ENCODE data around the gene ZNF70. TPM values are rescaled to one million over a fixed set of nuclear protein-coding genes. Genes with fewer than 3 reads are reported as not detected.
"Not testable (repeated sequence)": the region's sequence is repeated elsewhere in the genome, so short reads cannot be mapped to it uniquely, and the experiment has no call there.

Gene ZNF70
- total RNA-seq, 4 donors from 2014 or later = 3.5 to 8.0 (median 5.5) TPM

GRCh38 chr22:23742505-23743264 lies 8.2 kb downstream of the ZNF70 start:
- Histone ChIP-seq H3K27ac (peak overlapping the region in 1 of 4 donors; percentile 24), H3K9me3 (peaks cover 0 to 10% (median 0%) of the 10 kb centered on the region in 3 donors), H3K27me3 (no peaks in the 10 kb centered on the region), H3K4me1 (peaks cover 0 to 10% (median 0%) of the 10 kb centered on the region in 3 donors), H3K36me3 (peaks cover 0 to 53% of the 10 kb centered on the region in 2 donors), H3K4me3 (no peak overlapping the region)
- ATAC-seq = no peak
- no peak for TF ChIP-seq POLR2A (IDR thresholded peaks at IDR 0.05)
- no peak for TF ChIP-seq CTCF (IDR thresholded peaks at IDR 0.05)
- TF ChIP-seq POLR2AphosphoS5 (IDR thresholded peaks at IDR 0.05) = no peak
- TF ChIP-seq EP300 (IDR thresholded peaks at IDR 0.05) = no peak
- WGBS, 2 donors (ENCODE audit: low coverage in 1 of 2) = 62 to 90% methylated on average over 2 to 3 of the region's 7 CpGs

- H3K27ac ChIP-seq = no peak overlapping the region
- H3K4me1 ChIP-seq = peaks cover 0 to 6% (median 0%) of the 10 kb centered on the region in 3 donors
- TF ChIP-seq CTCF (IDR thresholded peaks at IDR 0.05) = no peak
- no peak for TF ChIP-seq EP300 (IDR thresholded peaks at IDR 0.05)
- no peak for TF ChIP-seq POLR2A (IDR thresholded peaks at IDR 0.05)
- TF ChIP-seq POLR2AphosphoS5 (IDR thresholded peaks at IDR 0.05) = no peak
- ATAC-seq = no peak
- H3K27me3 ChIP-seq = no peaks in the 10 kb centered on the region
- no peaks in the 10 kb centered on the region for H3K9me3 ChIP-seq
- peaks cover 0 to 21% of the 10 kb centered on the region in 2 donors for H3K36me3 ChIP-seq
- no peak overlapping the region for H3K4me3 ChIP-seq
These were observed 13.2 kb downstream of the ZNF70 start for GRCh38 chr22:23737696-23738095.

- ATAC-seq, H3K27me3 ChIP-seq, H3K9me3 ChIP-seq, H3K27ac ChIP-seq, H3K36me3 ChIP-seq, H3K4me1 ChIP-seq, H3K4me3 ChIP-seq: not testable (repeated sequence)
- WGBS, 2 donors (ENCODE audit: low coverage in 1 of 2) = 75% methylated on average over 3 of the region's 4 CpGs; no CpG with 5 or more reads in 1 of the 2 donors
These were observed 22.8 kb downstream of the ZNF70 start for GRCh38 chr22:23728108-23728507.

- Histone ChIP-seq H3K27ac (no peak overlapping the region), H3K4me1 (no peaks in the 10 kb centered on the region), H3K36me3 (no peaks in the 10 kb centered on the region), H3K4me3 (no peak overlapping the region), H3K27me3 (no peaks in the 10 kb centered on the region), H3K9me3 (no peaks in the 10 kb centered on the region)
- ATAC-seq = no peak
- 92 to 100% methylated on average over 1 to 2 of the region's 2 CpGs for WGBS, 2 donors (ENCODE audit: low coverage in 1 of 2)
- TF ChIP-seq EP300 (IDR thresholded peaks at IDR 0.05) (no peak), POLR2A (IDR thresholded peaks at IDR 0.05) (no peak), POLR2AphosphoS5 (IDR thresholded peaks at IDR 0.05) (no peak), CTCF (IDR thresholded peaks at IDR 0.05) (no peak)
These were observed 28.2 kb downstream of the ZNF70 start for GRCh38 chr22:23722724-23723123.

GRCh38 chr22:23722160-23722559 lies 28.8 kb downstream of the ZNF70 start:
- H3K4me1 ChIP-seq = peaks cover 0 to 5% (median 4%) of the 10 kb centered on the region in 3 donors
- H3K27ac ChIP-seq = no peak overlapping the region
- H3K4me3 ChIP-seq = no peak overlapping the region
- WGBS, 2 donors (ENCODE audit: low coverage in 1 of 2) = 38% methylated on average over 1 to 3 of the region's 4 CpGs
- no peaks in the 10 kb centered on the region for H3K9me3 ChIP-seq
- TF ChIP-seq CTCF (IDR thresholded peaks at IDR 0.05) (no peak), EP300 (IDR thresholded peaks at IDR 0.05) (no peak), POLR2A (IDR thresholded peaks at IDR 0.05) (no peak), POLR2AphosphoS5 (IDR thresholded peaks at IDR 0.05) (no peak)
- no peak for ATAC-seq
- no peaks in the 10 kb centered on the region for H3K36me3 ChIP-seq
- H3K27me3 ChIP-seq = no peaks in the 10 kb centered on the region

All from gastroesophageal sphincter (tissue), 4 donors.